Ovary (tissue), 3 donors: ENCODE results near the gene IST1.

Experiments
- CTCF ChIP-seq, 3 donors: fragments of 450-650 bp in 2 of 3; fragments of 200-600 bp in 1 of 3; IDR thresholded peaks; one replicate each; pipeline versions ENCODE4 v1.5.1 to v1.8.0; 2016 to 2022; ENCODE audit warnings: antibody characterized with exemption in 3 of 3, mild to moderate bottlenecking in 1 of 3
- POLR2A ChIP-seq: fragments of 450-650 bp; IDR thresholded peaks from one replicate; pipeline ENCODE4 v1.6.1; 2017; ENCODE audit warnings: antibody characterized with exemption, mild to moderate bottlenecking, moderate library complexity
- donor health status: DM: no; HTN: no; CAD: no.

GRCh38 chr16:71915350-71915749, 20.0 kb downstream of the IST1 start:
- no peak for TF ChIP-seq CTCF (IDR thresholded peaks at IDR 0.05)
- TF ChIP-seq POLR2A: no peak
